ENCODE results near the gene LAMB4.

DNA sequence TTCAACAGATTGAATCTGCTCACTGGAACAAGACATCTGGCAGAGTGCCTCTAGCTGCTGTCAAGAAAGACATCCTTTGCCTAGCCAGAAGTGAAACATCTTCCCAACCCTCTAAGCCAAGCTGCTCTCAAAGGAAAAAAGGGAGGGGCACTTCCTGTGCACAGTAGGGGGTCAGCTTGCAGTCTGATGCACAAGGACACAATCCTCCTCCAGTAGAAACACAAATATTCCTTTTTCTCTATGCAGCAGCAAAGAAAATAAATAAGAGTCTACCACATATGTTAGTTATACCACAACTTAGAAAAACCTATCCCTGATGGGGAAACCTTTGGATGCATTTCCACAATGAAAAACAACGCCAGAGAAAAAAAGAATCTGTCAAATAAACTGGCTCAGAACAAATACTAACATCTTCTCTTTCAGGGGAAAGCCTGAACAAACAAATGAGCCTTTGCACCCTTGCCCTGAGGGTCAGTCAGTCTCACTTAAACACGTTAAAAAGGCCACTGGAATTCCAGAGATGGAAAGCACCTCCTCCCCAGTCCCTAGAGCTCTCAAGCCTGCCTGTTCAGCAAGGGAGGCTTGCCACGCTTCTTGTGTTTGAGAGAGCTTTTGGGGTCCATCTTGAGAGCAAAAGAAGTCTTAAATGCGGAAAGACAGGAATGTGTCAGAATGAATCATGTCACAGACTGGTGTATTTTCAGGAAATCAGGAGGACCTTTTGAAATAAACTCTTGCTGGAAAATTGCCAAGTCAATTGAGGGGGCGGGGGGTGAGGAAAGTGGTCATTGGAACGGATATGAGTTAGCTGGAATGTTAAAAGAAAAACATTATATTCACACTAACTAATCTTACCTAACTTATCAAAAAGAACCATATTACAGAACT, 134.7 kb downstream of the LAMB4 start:
- TF ChIP-seq, protein P1, sequence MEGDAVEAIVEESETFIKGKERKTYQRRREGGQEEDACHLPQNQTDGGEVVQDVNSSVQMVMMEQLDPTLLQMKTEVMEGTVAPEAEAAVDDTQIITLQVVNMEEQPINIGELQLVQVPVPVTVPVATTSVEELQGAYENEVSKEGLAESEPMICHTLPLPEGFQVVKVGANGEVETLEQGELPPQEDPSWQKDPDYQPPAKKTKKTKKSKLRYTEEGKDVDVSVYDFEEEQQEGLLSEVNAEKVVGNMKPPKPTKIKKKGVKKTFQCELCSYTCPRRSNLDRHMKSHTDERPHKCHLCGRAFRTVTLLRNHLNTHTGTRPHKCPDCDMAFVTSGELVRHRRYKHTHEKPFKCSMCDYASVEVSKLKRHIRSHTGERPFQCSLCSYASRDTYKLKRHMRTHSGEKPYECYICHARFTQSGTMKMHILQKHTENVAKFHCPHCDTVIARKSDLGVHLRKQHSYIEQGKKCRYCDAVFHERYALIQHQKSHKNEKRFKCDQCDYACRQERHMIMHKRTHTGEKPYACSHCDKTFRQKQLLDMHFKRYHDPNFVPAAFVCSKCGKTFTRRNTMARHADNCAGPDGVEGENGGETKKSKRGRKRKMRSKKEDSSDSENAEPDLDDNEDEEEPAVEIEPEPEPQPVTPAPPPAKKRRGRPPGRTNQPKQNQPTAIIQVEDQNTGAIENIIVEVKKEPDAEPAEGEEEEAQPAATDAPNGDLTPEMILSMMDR (IDR thresholded peaks at IDR 0.05), result no peak
- TF ChIP-seq POLR2A (IDR thresholded peaks at IDR 0.05), result no peak
